Measurements from ENCODE around the gene ATP6V0E1. TPM values are rescaled to one million over a fixed set of nuclear protein-coding genes. Genes with fewer than 3 reads are reported as not detected.

ATP6V0E1 gene
- polyA plus RNA-seq, 1 donor from 2014 or later: 53.0 TPM

GRCh38 chr5:172943283-172943841 is 40.2 kb upstream of the ATP6V0E1 start:
- Histone ChIP-seq H4K20me1 (ENCODE audit: insufficient read depth) (no peaks in the 10 kb centered on the region), H3K27me3 (ENCODE audit: insufficient read depth, low read depth, low read length) (no peaks in the 10 kb centered on the region), H2AFZ (ENCODE audit: low read depth, low read length) (no peak overlapping the region), H3K4me3 (ENCODE audit: low read length) (no peak overlapping the region), H3K4me2 (ENCODE audit: low read length) (no peak overlapping the region), H3K36me3 (ENCODE audit: insufficient read depth, low read length) (no peaks in the 10 kb centered on the region), H3K9me2 (ENCODE audit: insufficient read depth, low read length) (no peaks in the 10 kb centered on the region), H3K9me3 (ENCODE audit: low read length) (no peaks in the 10 kb centered on the region), H3F3A (ENCODE audit: insufficient read depth, low read length, poor library complexity, severe bottlenecking) (no peaks in the 10 kb centered on the region), H3K9ac (ENCODE audit: low read length) (no peak overlapping the region), H3K27ac (ENCODE audit: low read length) (no peak overlapping the region), H3K79me2 (replicated peaks; ENCODE audit: insufficient read depth, low read length) (no peaks in the 10 kb centered on the region)
- TF ChIP-seq TAF1 (IDR thresholded peaks at IDR 0.05; ENCODE audit: low read depth) (no peak), MXI1 (conservative IDR thresholded peaks at IDR 0.05; ENCODE audit: poor library complexity, severe bottlenecking) (no peak), POLR2AphosphoS5 (IDR thresholded peaks at IDR 0.05) (no peak), REST (IDR thresholded peaks at IDR 0.05; ENCODE audit: borderline replicate concordance) (no peak), RAD21 (conservative IDR thresholded peaks at IDR 0.05) (no peak), CTCF (IDR thresholded peaks at IDR 0.05; ENCODE audit: poor library complexity, severe bottlenecking) (no peak), SMC3 (conservative IDR thresholded peaks at IDR 0.05; ENCODE audit: poor library complexity) (no peak), EP300 (conservative IDR thresholded peaks at IDR 0.05; ENCODE audit: poor library complexity, severe bottlenecking) (no peak), EZH2 (IDR thresholded peaks at IDR 0.05; ENCODE audit: borderline replicate concordance, insufficient read depth, low read length, poor library complexity, severe bottlenecking) (no peak)

- Histone ChIP-seq H3K4me2 (ENCODE audit: low read length) (no peak overlapping the region), H3K27ac (ENCODE audit: low read length) (no peak overlapping the region), H2AFZ (ENCODE audit: low read depth, low read length) (no peak overlapping the region), H3K9me3 (ENCODE audit: low read length) (no peaks in the 10 kb centered on the region), H4K20me1 (ENCODE audit: insufficient read depth) (no peaks in the 10 kb centered on the region), H3K79me2 (replicated peaks; ENCODE audit: insufficient read depth, low read length) (no peaks in the 10 kb centered on the region), H3F3A (ENCODE audit: insufficient read depth, low read length, poor library complexity, severe bottlenecking) (no peaks in the 10 kb centered on the region), H3K36me3 (ENCODE audit: insufficient read depth, low read length) (no peaks in the 10 kb centered on the region), H3K4me3 (ENCODE audit: low read length) (no peak overlapping the region), H3K9ac (ENCODE audit: low read length) (no peak overlapping the region), H3K9me2 (ENCODE audit: insufficient read depth, low read length) (no peaks in the 10 kb centered on the region), H3K27me3 (ENCODE audit: insufficient read depth, low read depth, low read length) (no peaks in the 10 kb centered on the region)
- TF ChIP-seq POLR2AphosphoS5 (IDR thresholded peaks at IDR 0.05) (no peak), EP300 (conservative IDR thresholded peaks at IDR 0.05; ENCODE audit: poor library complexity, severe bottlenecking) (no peak), MXI1 (conservative IDR thresholded peaks at IDR 0.05; ENCODE audit: poor library complexity, severe bottlenecking) (no peak)
Measured at GRCh38 chr5:172943906-172944305, 39.7 kb upstream of the ATP6V0E1 start.
